ENCODE measurements around the gene PHC1. TPM values are rescaled to one million over a fixed set of nuclear protein-coding genes. Genes with fewer than 3 reads are reported as not detected.
"Not testable (repeated sequence)": the region's sequence is repeated elsewhere in the genome, so short reads cannot be mapped to it uniquely, and the experiment has no call there.

The PHC1 gene
- total RNA-seq, 1 donor from 2014 or later = 209 TPM

DNA sequence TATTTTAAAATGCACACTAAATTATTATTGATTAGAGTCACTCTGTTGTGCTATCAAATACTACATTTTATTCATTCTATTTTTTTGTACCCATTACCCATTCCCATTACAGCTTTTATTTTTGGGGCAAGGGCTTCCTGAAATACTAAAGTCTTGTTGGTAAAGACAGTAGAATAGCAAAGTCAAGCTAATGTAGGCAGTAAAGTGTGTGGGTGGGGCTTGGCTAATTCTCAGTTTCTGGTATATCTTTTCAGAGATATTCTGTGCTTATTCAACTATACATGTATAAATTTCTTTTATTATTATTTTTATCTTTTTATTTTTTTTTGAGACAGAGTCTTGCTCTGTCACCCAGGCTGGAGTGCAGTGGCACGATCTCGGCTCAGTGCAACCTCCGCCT lies 22.3 kb upstream of the PHC1 start:
- Mint-ChIP-seq H3K27ac (no peak overlapping the region), H3K27me3 (no peaks in the 10 kb centered on the region), H3K4me1 (ENCODE audit: low read depth) (peaks cover 8% of the 10 kb centered on the region)

GRCh38 chr12:8894378-8894777 lies 19.9 kb upstream of the PHC1 start:
- peaks cover 3% of the 10 kb centered on the region for H3K27me3 Mint-ChIP-seq
- no peaks in the 10 kb centered on the region for H3K36me3 Mint-ChIP-seq (ENCODE audit: insufficient read depth)
- peaks cover 4% of the 10 kb centered on the region for H3K4me1 Mint-ChIP-seq (ENCODE audit: low read depth)
- H3K4me3 Mint-ChIP-seq (ENCODE audit: low read depth) = no peak overlapping the region
- TF ChIP-seq, protein P1, sequence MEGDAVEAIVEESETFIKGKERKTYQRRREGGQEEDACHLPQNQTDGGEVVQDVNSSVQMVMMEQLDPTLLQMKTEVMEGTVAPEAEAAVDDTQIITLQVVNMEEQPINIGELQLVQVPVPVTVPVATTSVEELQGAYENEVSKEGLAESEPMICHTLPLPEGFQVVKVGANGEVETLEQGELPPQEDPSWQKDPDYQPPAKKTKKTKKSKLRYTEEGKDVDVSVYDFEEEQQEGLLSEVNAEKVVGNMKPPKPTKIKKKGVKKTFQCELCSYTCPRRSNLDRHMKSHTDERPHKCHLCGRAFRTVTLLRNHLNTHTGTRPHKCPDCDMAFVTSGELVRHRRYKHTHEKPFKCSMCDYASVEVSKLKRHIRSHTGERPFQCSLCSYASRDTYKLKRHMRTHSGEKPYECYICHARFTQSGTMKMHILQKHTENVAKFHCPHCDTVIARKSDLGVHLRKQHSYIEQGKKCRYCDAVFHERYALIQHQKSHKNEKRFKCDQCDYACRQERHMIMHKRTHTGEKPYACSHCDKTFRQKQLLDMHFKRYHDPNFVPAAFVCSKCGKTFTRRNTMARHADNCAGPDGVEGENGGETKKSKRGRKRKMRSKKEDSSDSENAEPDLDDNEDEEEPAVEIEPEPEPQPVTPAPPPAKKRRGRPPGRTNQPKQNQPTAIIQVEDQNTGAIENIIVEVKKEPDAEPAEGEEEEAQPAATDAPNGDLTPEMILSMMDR (IDR thresholded peaks at IDR 0.05; ENCODE audit: unreplicated experiment) = no peak
- H3K27ac Mint-ChIP-seq = no peak overlapping the region
- no peak for DNase-seq (ENCODE audit: low spot score, unreplicated experiment)
- peaks cover 3% of the 10 kb centered on the region for H3K9me3 Mint-ChIP-seq (ENCODE audit: low read depth)

More for the DNA sequence above, 22.3 kb upstream of the PHC1 start:
- no peak for DNase-seq (ENCODE audit: low spot score, unreplicated experiment)
- TF ChIP-seq, protein P1 (IDR thresholded peaks at IDR 0.05; ENCODE audit: unreplicated experiment) = no peak
- no peak overlapping the region for H3K4me3 Mint-ChIP-seq (ENCODE audit: low read depth)
- H3K36me3 Mint-ChIP-seq (ENCODE audit: insufficient read depth) = peaks cover 4% of the 10 kb centered on the region
- peaks cover 9% of the 10 kb centered on the region for H3K9me3 Mint-ChIP-seq (ENCODE audit: low read depth)

DNA sequence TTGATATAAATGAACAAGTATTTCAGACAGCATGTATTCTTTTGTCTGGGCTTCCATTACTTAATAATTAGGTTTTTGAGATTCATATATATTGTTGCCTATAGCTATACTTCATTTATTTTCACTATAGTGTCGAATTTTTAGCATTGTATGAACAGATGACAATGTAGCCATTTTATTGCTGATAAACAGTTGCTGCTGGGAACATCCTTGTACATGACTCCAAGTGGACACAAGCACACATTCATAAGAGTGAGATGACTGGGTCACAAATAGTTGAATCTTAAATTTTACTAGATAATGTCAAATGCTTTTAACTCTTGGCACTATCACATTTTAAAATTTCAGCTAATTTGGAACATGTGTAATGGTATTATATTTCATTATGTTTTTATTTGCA lies 19.3 kb upstream of the PHC1 start:
- Mint-ChIP-seq H3K9me3 (ENCODE audit: low read depth) (peaks cover 3% of the 10 kb centered on the region), H3K27ac (no peak overlapping the region), H3K27me3 (peaks cover 3% of the 10 kb centered on the region), H3K4me3 (ENCODE audit: low read depth) (no peak overlapping the region), H3K4me1 (ENCODE audit: low read depth) (peaks cover 4% of the 10 kb centered on the region), H3K36me3 (ENCODE audit: insufficient read depth) (no peaks in the 10 kb centered on the region)
- DNase-seq (ENCODE audit: low spot score, unreplicated experiment) = no peak
- TF ChIP-seq, protein P1 (IDR thresholded peaks at IDR 0.05; ENCODE audit: unreplicated experiment) = no peak

- no peak overlapping the region for H3K4me3 Mint-ChIP-seq (ENCODE audit: low read depth)
- no peaks in the 10 kb centered on the region for H3K4me1 Mint-ChIP-seq (ENCODE audit: low read depth)
- peaks cover 3% of the 10 kb centered on the region for H3K9me3 Mint-ChIP-seq (ENCODE audit: low read depth)
- peaks cover 3% of the 10 kb centered on the region for H3K27me3 Mint-ChIP-seq
- TF ChIP-seq, protein P1 (IDR thresholded peaks at IDR 0.05; ENCODE audit: unreplicated experiment) = no peak
- H3K27ac Mint-ChIP-seq = no peak overlapping the region
- no peak for DNase-seq (ENCODE audit: low spot score, unreplicated experiment)
- no peaks in the 10 kb centered on the region for H3K36me3 Mint-ChIP-seq (ENCODE audit: insufficient read depth)
These were observed 17.2 kb upstream of the PHC1 start for GRCh38 chr12:8897081-8897480.

GRCh38 chr12:8899830-8900229 lies 14.5 kb upstream of the PHC1 start:
- Mint-ChIP-seq H3K27ac (no peak overlapping the region), H3K9me3 (ENCODE audit: low read depth) (peaks cover 3% of the 10 kb centered on the region), H3K4me1 (ENCODE audit: low read depth) (no peaks in the 10 kb centered on the region), H3K27me3 (peaks cover 3% of the 10 kb centered on the region), H3K36me3 (ENCODE audit: insufficient read depth) (no peaks in the 10 kb centered on the region), H3K4me3 (ENCODE audit: low read depth) (no peak overlapping the region)
- no peak for DNase-seq (ENCODE audit: low spot score, unreplicated experiment)
- TF ChIP-seq, protein P1 (IDR thresholded peaks at IDR 0.05; ENCODE audit: unreplicated experiment) = no peak

GRCh38 chr12:8902703-8903102 lies 11.6 kb upstream of the PHC1 start:
- not testable (repeated sequence) for H3K4me1 Mint-ChIP-seq (ENCODE audit: low read depth); DNase-seq (ENCODE audit: low spot score, unreplicated experiment); H3K4me3 Mint-ChIP-seq (ENCODE audit: low read depth); H3K27ac Mint-ChIP-seq; H3K27me3 Mint-ChIP-seq; H3K9me3 Mint-ChIP-seq (ENCODE audit: low read depth); H3K36me3 Mint-ChIP-seq (ENCODE audit: insufficient read depth)
